22Rv1 (cell line): Measurements from ENCODE around the gene CRYBB2.

ENCODE experiments used
- CTCF ChIP-seq: fragments of 450-650 bp; IDR thresholded peaks from 2 replicates; pipeline ENCODE4 v1.5.1; 2017; ENCODE audit warnings: mild to moderate bottlenecking
- ZFX ChIP-seq: fragments of 450-650 bp; IDR thresholded peaks from 2 replicates; pipeline ENCODE4 v1.6.1; 2017; ENCODE audit warnings: antibody characterized with exemption, borderline replicate concordance

GRCh38 chr22:25187469-25187868 is 32.0 kb upstream of the CRYBB2 start:
- no peak for TF ChIP-seq CTCF
- TF ChIP-seq ZFX = no peak
